H9 (cell line): Measurements from ENCODE around the gene MAPK8. TPM values are rescaled to one million over a fixed set of nuclear protein-coding genes. Genes with fewer than 3 reads are reported as not detected.

Experiments
- DNase-seq: peaks from one replicate; pipeline ENCODE4 v3.0.0-alpha.2; 2017
- H2AFZ ChIP-seq: one replicate; pipeline ENCODE4 v1.6.1; 2013; ENCODE audit warnings: mild to moderate bottlenecking, low read length, control low read depth, moderate library complexity
- H2AK5ac ChIP-seq: 2 replicates; pipeline ENCODE4 v1.6.1; 2013; ENCODE audit warnings: low read length, control low read depth, mixed read lengths; ENCODE audit not compliant: insufficient read length
- H2BK120ac ChIP-seq: one replicate; pipeline ENCODE4 v1.6.1; 2013; ENCODE audit warnings: low read depth, mild to moderate bottlenecking, low read length, control low read depth, inconsistent platforms; ENCODE audit not compliant: poor library complexity, severe bottlenecking
- H2BK12ac ChIP-seq: 2 replicates; pipeline ENCODE4 v1.6.1; 2013; ENCODE audit warnings: low read length, control low read depth, mixed read lengths, low read depth; ENCODE audit not compliant: insufficient read length
- H2BK15ac ChIP-seq: 2 replicates; pipeline ENCODE4 v1.6.1; 2013; ENCODE audit warnings: low read depth, low read length, control low read depth
- H2BK20ac ChIP-seq: one replicate; pipeline ENCODE4 v1.6.1; 2013; ENCODE audit warnings: low read depth, mild to moderate bottlenecking, low read length, control low read depth, inconsistent platforms; ENCODE audit not compliant: poor library complexity, severe bottlenecking
- H2BK5ac ChIP-seq: 2 replicates; pipeline ENCODE4 v1.6.1; 2013; ENCODE audit warnings: low read length, control low read depth, mixed read lengths; ENCODE audit not compliant: insufficient read length
- H3K14ac ChIP-seq: 2 replicates; pipeline ENCODE4 v1.6.1; 2013; ENCODE audit warnings: low read length, control low read depth; ENCODE audit not compliant: insufficient read depth
- H3K18ac ChIP-seq: 2 replicates; pipeline ENCODE4 v1.6.1; 2013; ENCODE audit warnings: low read depth, mild to moderate bottlenecking, mixed read lengths, low read length, control low read depth; ENCODE audit not compliant: insufficient read length
- H3K23ac ChIP-seq: 2 replicates; pipeline ENCODE4 v1.6.1; 2013; ENCODE audit warnings: low read length, control low read depth, mixed read lengths, low read depth; ENCODE audit not compliant: insufficient read length
- H3K23me2 ChIP-seq: 2 replicates; pipeline ENCODE4 v1.6.1; 2013; ENCODE audit warnings: low read depth, mild to moderate bottlenecking, mixed read lengths, low read length, control low read depth; ENCODE audit not compliant: insufficient read length, poor library complexity, severe bottlenecking
- H3K27ac ChIP-seq: 2 replicates; pipeline ENCODE4 v1.5.1; 2013; ENCODE audit warnings: low read length, control low read depth, mixed read lengths, low read depth; ENCODE audit not compliant: insufficient read length
- H3K27me3 ChIP-seq: 2 replicates; pipeline ENCODE4 v1.6.1; 2013; ENCODE audit warnings: low read length, control low read depth, inconsistent platforms; ENCODE audit not compliant: insufficient read depth
- H3K4ac ChIP-seq: 2 replicates; pipeline ENCODE4 v1.6.1; 2013; ENCODE audit warnings: low read depth, mild to moderate bottlenecking, control low read depth, inconsistent platforms, low read length, moderate library complexity
- H3K4me1 ChIP-seq: 2 replicates; pipeline ENCODE4 v1.6.1; 2013; ENCODE audit warnings: low read length, control low read depth, inconsistent platforms; ENCODE audit not compliant: insufficient read depth
- H3K4me2 ChIP-seq: 2 replicates; pipeline ENCODE4 v1.6.1; 2013; ENCODE audit warnings: low read length, control low read depth, mixed read lengths; ENCODE audit not compliant: insufficient read length, insufficient read depth
- H3K56ac ChIP-seq: 2 replicates; pipeline ENCODE4 v1.6.1; 2013; ENCODE audit warnings: low read depth, mild to moderate bottlenecking, mixed read lengths, low read length, control low read depth; ENCODE audit not compliant: insufficient read length
- H3K79me1 ChIP-seq: 2 replicates; pipeline ENCODE4 v1.6.1; 2013; ENCODE audit warnings: low read depth, mild to moderate bottlenecking, moderate library complexity, low read length, control low read depth, inconsistent platforms; ENCODE audit not compliant: insufficient read depth, poor library complexity, severe bottlenecking
- H3K79me2 ChIP-seq: 2 replicates; pipeline ENCODE4 v1.6.1; 2013; ENCODE audit warnings: low read length, control low read depth, inconsistent platforms; ENCODE audit not compliant: insufficient read depth
- H3K9ac ChIP-seq: 2 replicates; pipeline ENCODE4 v1.6.1; 2013; ENCODE audit warnings: low read length, control low read depth, mixed read lengths; ENCODE audit not compliant: insufficient read length; ENCODE audit errors: extremely low read depth
- H3K9me3 ChIP-seq: one replicate; pipeline ENCODE4 v1.6.1; 2013; ENCODE audit warnings: low read depth, low read length, inconsistent platforms; ENCODE audit not compliant: control insufficient read depth
- H3T11ph ChIP-seq: one replicate; pipeline ENCODE4 v1.6.1; 2013; ENCODE audit warnings: mild to moderate bottlenecking, low read length, control low read depth, inconsistent platforms
- H4K20me1 ChIP-seq: one replicate; pipeline ENCODE4 v1.6.1; 2013; ENCODE audit not compliant: control insufficient read depth, insufficient read length, insufficient read depth
- H4K5ac ChIP-seq: 2 replicates; pipeline ENCODE4 v1.6.1; 2013; ENCODE audit warnings: low read depth, mild to moderate bottlenecking, mixed read lengths, low read length, control low read depth; ENCODE audit not compliant: insufficient read length
- H4K8ac ChIP-seq: replicated peaks from 2 replicates; pipeline ENCODE4 v1.6.1; 2013; ENCODE audit warnings: low read length, control low read depth, mixed read lengths, low read depth; ENCODE audit not compliant: insufficient read length
- H4K91ac ChIP-seq: 2 replicates; pipeline ENCODE4 v1.6.1; 2013; ENCODE audit warnings: low read depth, mild to moderate bottlenecking, moderate library complexity, mixed read lengths, low read length, control low read depth; ENCODE audit not compliant: insufficient read length
- H3K27ac Mint-ChIP-seq, 3 experiments: 2 replicates in 2 of 3; 3 replicates in 1 of 3; pipeline ENCODE4 v1.8.0; 2020 to 2021; ENCODE audit warnings: mixed read lengths in 3 of 3, mild to moderate bottlenecking in 1 of 3, moderate library complexity in 1 of 3
- H3K27me3 Mint-ChIP-seq: 2 replicates; pipeline ENCODE4 v1.8.0; 2021; ENCODE audit warnings: low read depth, mild to moderate bottlenecking, moderate library complexity, mixed read lengths
- H3K36me3 Mint-ChIP-seq, 3 experiments: 2 replicates in 2 of 3; 3 replicates in 1 of 3; pipeline ENCODE4 v1.8.0; 2020 to 2021; ENCODE audit warnings: low read depth in 3 of 3, mixed read lengths in 3 of 3; ENCODE audit not compliant: insufficient read depth in 1 of 3
- H3K4me1 Mint-ChIP-seq, 2 experiments: 2 replicates each; pipeline ENCODE4 v1.8.0; 2020; ENCODE audit warnings: mixed read lengths in 2 of 2
- H3K4me3 Mint-ChIP-seq, 2 experiments: 2 replicates in 1 of 2; 3 replicates in 1 of 2; pipeline ENCODE4 v1.8.0; 2020 to 2021; ENCODE audit warnings: mild to moderate bottlenecking in 2 of 2, mixed read lengths in 2 of 2, moderate library complexity in 1 of 2
- H3K9me3 Mint-ChIP-seq, 2 experiments: 2 replicates in 1 of 2; 3 replicates in 1 of 2; pipeline ENCODE4 v1.8.0; 2020; ENCODE audit warnings: mild to moderate bottlenecking in 2 of 2, mixed read lengths in 2 of 2, moderate library complexity in 1 of 2
- WGBS: extraction: QIAGEN DNeasy Blood & Tissue Kit; methylation state at CpG from one replicate; pipeline ENCODE4 v1.1.7; 2013; ENCODE audit warnings: missing lambda C conversion rate, low lambda C conversion rate, mixed read lengths; ENCODE audit not compliant: insufficient read length; ENCODE audit errors: extremely low coverage; 5-methylcytosine and 5-hydroxymethylcytosine counted together
- total RNA-seq: library from RNA; stranded (reverse); gene quantifications from 2 replicates; pipeline ENCODE4 v1.2.1, GENCODE V29; 2021
- TF ChIP-seq, protein P1 (sequence below): fragments of 200-600 bp; sonication (generic); conservative IDR thresholded peaks from 3 replicates; pipeline ENCODE4 v1.8.0; 2021; ENCODE audit warnings: antibody characterized with exemption, mild to moderate bottlenecking

The MAPK8 gene
- total RNA-seq, 1 experiment from 2014 or later = 52.0 TPM

DNA sequence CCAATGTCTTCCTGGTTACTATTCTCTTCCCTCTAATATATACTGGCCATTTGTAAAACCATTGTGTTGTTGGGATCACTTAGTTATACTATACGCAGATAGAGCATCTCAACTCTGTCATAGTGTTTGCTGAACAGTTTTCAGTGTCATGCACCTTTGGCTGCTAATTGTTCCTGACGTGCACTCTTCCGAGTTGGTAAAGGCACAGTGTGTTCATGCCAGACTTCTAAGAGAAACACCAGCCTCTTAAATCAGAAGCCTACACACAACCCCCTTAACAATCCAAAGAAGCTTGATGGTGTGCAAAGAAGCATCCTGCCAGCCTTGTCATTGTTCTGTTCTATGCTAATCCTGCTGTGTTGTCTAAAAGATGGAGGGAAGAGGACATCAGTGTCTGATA lies 131.1 kb downstream of the MAPK8 start:
- no peaks in the 10 kb centered on the region for H3K79me1 ChIP-seq
- H3K4me3 Mint-ChIP-seq = no peak overlapping the region
- no peak overlapping the region for H4K5ac ChIP-seq
- no peak overlapping the region for H3K18ac ChIP-seq
- H3K4me1 Mint-ChIP-seq = no peaks in the 10 kb centered on the region
- no peak overlapping the region for H3K56ac ChIP-seq
- no peak overlapping the region for H3K27ac ChIP-seq
- H3K9me3 ChIP-seq = no peaks in the 10 kb centered on the region
- H2AK5ac ChIP-seq = no peak overlapping the region
- H3K4ac ChIP-seq = no peak overlapping the region
- no peaks in the 10 kb centered on the region for H3K9me3 Mint-ChIP-seq
- H2BK5ac ChIP-seq = no peak overlapping the region
- no peak overlapping the region for H2BK12ac ChIP-seq
- H4K8ac ChIP-seq = no peak overlapping the region
- no peak overlapping the region for H2AFZ ChIP-seq
- no peaks in the 10 kb centered on the region for H3K27me3 ChIP-seq
- H3K23ac ChIP-seq = no peak overlapping the region
- H3K36me3 Mint-ChIP-seq = peaks cover 0 to 7% (median 0%) of the 10 kb centered on the region in 3 experiments; a peak in 2 of 7 replicates
- no peaks in the 10 kb centered on the region for H4K20me1 ChIP-seq
- no CpG with 5 or more reads among the region's 3 CpGs for WGBS
- no peak overlapping the region for H4K91ac ChIP-seq
- no peaks in the 10 kb centered on the region for H3K4me1 ChIP-seq
- TF ChIP-seq, protein P1, sequence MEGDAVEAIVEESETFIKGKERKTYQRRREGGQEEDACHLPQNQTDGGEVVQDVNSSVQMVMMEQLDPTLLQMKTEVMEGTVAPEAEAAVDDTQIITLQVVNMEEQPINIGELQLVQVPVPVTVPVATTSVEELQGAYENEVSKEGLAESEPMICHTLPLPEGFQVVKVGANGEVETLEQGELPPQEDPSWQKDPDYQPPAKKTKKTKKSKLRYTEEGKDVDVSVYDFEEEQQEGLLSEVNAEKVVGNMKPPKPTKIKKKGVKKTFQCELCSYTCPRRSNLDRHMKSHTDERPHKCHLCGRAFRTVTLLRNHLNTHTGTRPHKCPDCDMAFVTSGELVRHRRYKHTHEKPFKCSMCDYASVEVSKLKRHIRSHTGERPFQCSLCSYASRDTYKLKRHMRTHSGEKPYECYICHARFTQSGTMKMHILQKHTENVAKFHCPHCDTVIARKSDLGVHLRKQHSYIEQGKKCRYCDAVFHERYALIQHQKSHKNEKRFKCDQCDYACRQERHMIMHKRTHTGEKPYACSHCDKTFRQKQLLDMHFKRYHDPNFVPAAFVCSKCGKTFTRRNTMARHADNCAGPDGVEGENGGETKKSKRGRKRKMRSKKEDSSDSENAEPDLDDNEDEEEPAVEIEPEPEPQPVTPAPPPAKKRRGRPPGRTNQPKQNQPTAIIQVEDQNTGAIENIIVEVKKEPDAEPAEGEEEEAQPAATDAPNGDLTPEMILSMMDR = no peak
- no peaks in the 10 kb centered on the region for H3K27me3 Mint-ChIP-seq
- no peak for DNase-seq
- H2BK15ac ChIP-seq = no peak overlapping the region
- H3K14ac ChIP-seq = no peak overlapping the region
- H3T11ph ChIP-seq = no peak overlapping the region
- H3K4me2 ChIP-seq = no peak overlapping the region
- no peak overlapping the region for H2BK20ac ChIP-seq
- no peak overlapping the region for H3K9ac ChIP-seq
- H2BK120ac ChIP-seq = no peak overlapping the region
- H3K23me2 ChIP-seq = no peaks in the 10 kb centered on the region
- no peak overlapping the region for H3K27ac Mint-ChIP-seq
- H3K79me2 ChIP-seq = no peaks in the 10 kb centered on the region
